Measurements from ENCODE around the gene FAM78A. TPM values are rescaled to one million over a fixed set of nuclear protein-coding genes. Genes with fewer than 3 reads are reported as not detected.

Gene FAM78A
- total RNA-seq, 1 experiment from 2014 or later, result 1.3 TPM

DNA sequence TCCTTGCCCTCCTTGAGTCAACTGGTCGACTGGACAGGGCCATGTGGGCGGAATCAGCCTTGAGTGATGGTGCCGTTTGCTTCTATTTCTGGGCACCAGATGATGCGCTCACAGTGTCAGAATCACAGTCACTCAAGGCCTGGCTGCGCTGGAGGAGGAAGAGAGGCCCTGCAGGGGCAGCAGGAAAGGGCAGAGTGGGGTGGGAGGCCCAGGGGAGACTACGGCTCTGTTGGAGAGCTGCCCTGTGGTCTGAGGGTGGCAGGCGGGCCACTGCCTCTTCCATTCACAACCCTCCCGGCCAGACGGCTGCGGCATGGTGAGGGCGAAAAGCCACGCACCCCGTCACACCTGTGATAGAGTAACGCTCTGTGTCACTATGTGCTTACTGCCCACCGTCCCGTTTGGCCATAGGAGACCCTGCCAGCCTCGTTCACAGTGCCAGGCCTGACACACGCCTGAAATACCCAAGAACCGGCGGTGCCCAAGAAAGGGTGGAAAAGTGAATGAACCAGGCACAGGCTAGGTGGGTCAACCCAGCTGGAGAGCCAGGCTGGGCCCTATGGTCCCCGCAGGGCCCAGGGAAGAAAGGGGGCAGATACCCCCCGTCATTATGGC, 23.1 kb upstream of the FAM78A start:
- Histone ChIP-seq H3K9me3 (ENCODE audit: insufficient read depth, low read depth) (no peaks in the 10 kb centered on the region), H3K27ac (no peak overlapping the region), H3K36me3 (ENCODE audit: low read depth) (no peaks in the 10 kb centered on the region), H3K4me3 (no peak overlapping the region), H3K27me3 (ENCODE audit: insufficient read depth, low read depth) (no peaks in the 10 kb centered on the region), H3K9me2 (ENCODE audit: insufficient read depth) (no peaks in the 10 kb centered on the region), H2AFZ (no peak overlapping the region), H3K79me2 (ENCODE audit: low read depth) (no peaks in the 10 kb centered on the region), H3F3A (ENCODE audit: insufficient read depth, low read depth) (peaks cover 6% of the 10 kb centered on the region; the same call in 1 of the 2 replicates), H3K4me1 (replicated peaks; ENCODE audit: insufficient read depth) (peaks cover 1% of the 10 kb centered on the region), H4K20me1 (ENCODE audit: insufficient read depth) (no peaks in the 10 kb centered on the region), H3K4me2 (no peak overlapping the region)
- BruUV-seq (replicated peaks), result no TSS peak
- DNase-seq, result no peak
- CTCF ChIA-PET, result no interaction called here
- POLR2A ChIA-PET (ENCODE audit: unreplicated experiment), result no interaction called here
- TF ChIP-seq, protein P1, sequence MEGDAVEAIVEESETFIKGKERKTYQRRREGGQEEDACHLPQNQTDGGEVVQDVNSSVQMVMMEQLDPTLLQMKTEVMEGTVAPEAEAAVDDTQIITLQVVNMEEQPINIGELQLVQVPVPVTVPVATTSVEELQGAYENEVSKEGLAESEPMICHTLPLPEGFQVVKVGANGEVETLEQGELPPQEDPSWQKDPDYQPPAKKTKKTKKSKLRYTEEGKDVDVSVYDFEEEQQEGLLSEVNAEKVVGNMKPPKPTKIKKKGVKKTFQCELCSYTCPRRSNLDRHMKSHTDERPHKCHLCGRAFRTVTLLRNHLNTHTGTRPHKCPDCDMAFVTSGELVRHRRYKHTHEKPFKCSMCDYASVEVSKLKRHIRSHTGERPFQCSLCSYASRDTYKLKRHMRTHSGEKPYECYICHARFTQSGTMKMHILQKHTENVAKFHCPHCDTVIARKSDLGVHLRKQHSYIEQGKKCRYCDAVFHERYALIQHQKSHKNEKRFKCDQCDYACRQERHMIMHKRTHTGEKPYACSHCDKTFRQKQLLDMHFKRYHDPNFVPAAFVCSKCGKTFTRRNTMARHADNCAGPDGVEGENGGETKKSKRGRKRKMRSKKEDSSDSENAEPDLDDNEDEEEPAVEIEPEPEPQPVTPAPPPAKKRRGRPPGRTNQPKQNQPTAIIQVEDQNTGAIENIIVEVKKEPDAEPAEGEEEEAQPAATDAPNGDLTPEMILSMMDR (conservative IDR thresholded peaks at IDR 0.05), result no peak
- no peak for TF ChIP-seq EZH2 (IDR thresholded peaks at IDR 0.05; ENCODE audit: low read depth)
- intact Hi-C loops (cut with micrococcal nuclease; ENCODE audit: unreplicated experiment), result no loop called here

DNA sequence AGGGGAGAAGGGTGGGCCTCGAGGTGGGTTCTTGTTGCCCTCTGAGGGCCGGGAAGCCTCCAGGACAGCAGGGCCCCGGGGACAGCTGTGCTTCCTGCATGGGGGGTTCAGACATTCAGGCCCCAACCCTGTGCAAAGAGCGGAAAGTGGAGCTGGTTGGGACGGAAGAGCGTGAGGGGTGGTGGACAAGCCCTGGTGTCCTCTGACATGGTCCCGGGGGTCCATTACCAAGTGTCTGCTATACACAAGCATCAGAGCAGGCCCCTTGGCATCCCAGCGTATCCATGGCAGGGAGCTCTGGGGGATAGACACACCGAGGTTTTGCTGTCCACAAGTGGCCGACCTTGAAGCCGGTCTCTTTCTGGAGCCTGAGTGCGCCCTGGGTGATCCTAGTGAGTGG, 22.5 kb upstream of the FAM78A start:
- CTCF ChIA-PET, result no interaction called here
- no peaks in the 10 kb centered on the region for H3K27me3 ChIP-seq (ENCODE audit: insufficient read depth, low read depth)
- H3K79me2 ChIP-seq (ENCODE audit: low read depth), result no peaks in the 10 kb centered on the region
- H3K27ac ChIP-seq, result no peak overlapping the region
- no peaks in the 10 kb centered on the region for H3K9me3 ChIP-seq (ENCODE audit: insufficient read depth, low read depth)
- POLR2A ChIA-PET (ENCODE audit: unreplicated experiment), result interaction anchor here (0.6 kb wide), 1 partner anchor 232 kb away, joined by 8 read pairs; no protein-coding TSS in a partner anchor
- no peak for DNase-seq
- no peaks in the 10 kb centered on the region for H4K20me1 ChIP-seq (ENCODE audit: insufficient read depth)
- no peaks in the 10 kb centered on the region for H3K9me2 ChIP-seq (ENCODE audit: insufficient read depth)
- intact Hi-C loops (cut with micrococcal nuclease; ENCODE audit: unreplicated experiment), result no loop called here
- H3K4me1 ChIP-seq (replicated peaks; ENCODE audit: insufficient read depth), result no peaks in the 10 kb centered on the region
- TF ChIP-seq, protein P1 (conservative IDR thresholded peaks at IDR 0.05), result no peak
- TF ChIP-seq EZH2 (IDR thresholded peaks at IDR 0.05; ENCODE audit: low read depth), result no peak
- no peak overlapping the region for H3K4me3 ChIP-seq
- H3K4me2 ChIP-seq, result no peak overlapping the region
- no peaks in the 10 kb centered on the region for H3K36me3 ChIP-seq (ENCODE audit: low read depth)
- no TSS peak for BruUV-seq (replicated peaks)
- H3F3A ChIP-seq (ENCODE audit: insufficient read depth, low read depth), result peaks cover 5% of the 10 kb centered on the region; the same call in 1 of the 2 replicates
- no peak overlapping the region for H2AFZ ChIP-seq

DNA sequence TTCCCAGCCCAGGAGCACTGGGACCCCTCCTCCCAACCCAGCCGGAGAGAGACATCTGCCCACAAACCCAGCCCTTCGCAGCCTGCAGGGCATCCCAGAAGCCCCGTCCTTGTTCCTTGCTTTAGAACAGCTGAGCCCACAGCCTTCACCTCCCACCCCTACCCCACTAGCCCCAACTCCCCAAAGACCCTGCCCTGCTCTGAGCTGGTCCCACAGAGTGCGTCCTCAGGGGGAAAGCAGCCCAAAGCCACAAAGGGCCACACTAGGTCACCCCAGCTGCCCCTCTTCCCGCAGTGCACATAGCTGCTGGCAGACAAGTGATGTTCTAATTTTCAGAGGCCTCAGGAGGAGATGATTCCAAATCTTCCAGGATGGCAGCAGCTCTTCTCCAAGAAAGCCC, 22.0 kb upstream of the FAM78A start:
- DNase-seq, result no peak
- no peaks in the 10 kb centered on the region for H4K20me1 ChIP-seq (ENCODE audit: insufficient read depth)
- H3K9me2 ChIP-seq (ENCODE audit: insufficient read depth), result no peaks in the 10 kb centered on the region
- no peaks in the 10 kb centered on the region for H3K79me2 ChIP-seq (ENCODE audit: low read depth)
- ChIA-PET POLR2A (ENCODE audit: unreplicated experiment) (interaction anchor here (0.6 kb wide), 1 partner anchor 231 kb away, joined by 8 read pairs; no protein-coding TSS in a partner anchor), CTCF (no interaction called here)
- H3K4me2 ChIP-seq, result no peak overlapping the region
- H3K27me3 ChIP-seq (ENCODE audit: insufficient read depth, low read depth), result no peaks in the 10 kb centered on the region
- no peak for TF ChIP-seq EZH2 (IDR thresholded peaks at IDR 0.05; ENCODE audit: low read depth)
- TF ChIP-seq, protein P1 (conservative IDR thresholded peaks at IDR 0.05), result no peak
- H3K9me3 ChIP-seq (ENCODE audit: insufficient read depth, low read depth), result no peaks in the 10 kb centered on the region
- intact Hi-C loops (cut with micrococcal nuclease; ENCODE audit: unreplicated experiment), result no loop called here
- no peaks in the 10 kb centered on the region for H3K4me1 ChIP-seq (replicated peaks; ENCODE audit: insufficient read depth)
- 0 out of 2 replicates have a peak, but pooled peaks cover under 1% of the 10 kb centered on the region for H3F3A ChIP-seq (ENCODE audit: insufficient read depth, low read depth)
- H3K27ac ChIP-seq, result no peak overlapping the region
- H3K4me3 ChIP-seq, result no peak overlapping the region
- H3K36me3 ChIP-seq (ENCODE audit: low read depth), result no peaks in the 10 kb centered on the region
- H2AFZ ChIP-seq, result no peak overlapping the region
- BruUV-seq (replicated peaks), result no TSS peak

Data from PC-9 (cell line).